ENCODE data around the gene VWCE. TPM values are rescaled to one million over a fixed set of nuclear protein-coding genes. Genes with fewer than 3 reads are reported as not detected.
A peak's percentile ranks its signal among the peaks of the same experiment; 100 is the strongest.
"Not testable (repeated sequence)": the region's sequence is repeated elsewhere in the genome, so short reads cannot be mapped to it uniquely, and the experiment has no call there.

Gene VWCE
- total RNA-seq, 1 donor from 2014 or later, result 1.0 TPM

- intact Hi-C loops (cut with DNase I), result no loop called here
- ATAC-seq, result no peak
- DNase-seq (ENCODE audit: missing footprints), result no peak
These were observed 26.4 kb downstream of the VWCE start for GRCh38 chr11:61268588-61269250.

DNA sequence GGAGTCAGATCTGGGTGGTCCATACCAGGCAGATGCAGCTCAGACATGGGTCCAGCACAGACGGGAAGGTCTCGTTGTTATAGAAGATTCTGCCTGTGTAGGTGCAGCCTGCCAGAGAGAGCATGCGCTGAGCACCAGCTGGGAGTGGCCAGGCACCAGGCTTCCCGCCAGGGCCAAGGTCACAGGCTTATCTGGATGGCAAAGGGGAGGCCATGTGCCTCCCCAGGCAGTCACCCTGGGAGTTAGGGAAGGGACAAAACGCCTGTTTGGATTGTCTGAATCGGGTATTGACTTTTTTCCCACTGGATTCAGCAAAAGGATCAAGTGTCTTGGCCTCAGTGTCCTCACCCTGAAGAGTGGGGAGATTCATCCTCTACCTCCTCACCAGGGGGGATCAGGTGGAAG lies 27.7 kb downstream of the VWCE start:
- intact Hi-C loops (cut with DNase I), result no loop called here
- DNase-seq (ENCODE audit: missing footprints) (no peak), ATAC-seq (no peak)

DNA sequence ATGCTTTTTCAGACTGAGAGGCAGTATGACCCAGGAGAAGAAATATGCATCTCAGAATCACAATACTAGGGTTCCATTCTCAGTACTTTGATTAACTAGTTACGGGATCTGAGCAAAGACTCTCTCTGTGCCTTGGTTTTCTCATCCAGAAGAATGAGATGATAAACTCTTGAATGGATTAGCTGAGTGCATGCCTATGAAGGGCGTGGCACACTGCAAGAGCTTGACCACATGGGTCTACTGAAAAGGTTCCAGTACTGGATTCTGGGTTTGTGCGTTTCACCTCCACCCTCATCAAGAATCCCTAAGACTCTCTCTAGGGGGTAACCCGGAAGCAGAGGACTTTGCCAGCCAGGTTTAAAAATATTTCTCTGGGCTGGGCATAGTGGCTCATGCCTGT lies 28.5 kb downstream of the VWCE start:
- intact Hi-C loops (cut with DNase I), result no loop called here
- ATAC-seq (no peak), DNase-seq (ENCODE audit: missing footprints) (no peak)

- DNase-seq (ENCODE audit: missing footprints) (no peak), ATAC-seq (no peak)
- intact Hi-C loops (cut with DNase I), result no loop called here
These were observed 29.8 kb downstream of the VWCE start for GRCh38 chr11:61265357-61265756.

- DNase-seq (ENCODE audit: missing footprints) (no peak), ATAC-seq (no peak)
- intact Hi-C loops (cut with DNase I), result no loop called here
These were observed 30.3 kb downstream of the VWCE start for GRCh38 chr11:61264795-61265194.

DNA sequence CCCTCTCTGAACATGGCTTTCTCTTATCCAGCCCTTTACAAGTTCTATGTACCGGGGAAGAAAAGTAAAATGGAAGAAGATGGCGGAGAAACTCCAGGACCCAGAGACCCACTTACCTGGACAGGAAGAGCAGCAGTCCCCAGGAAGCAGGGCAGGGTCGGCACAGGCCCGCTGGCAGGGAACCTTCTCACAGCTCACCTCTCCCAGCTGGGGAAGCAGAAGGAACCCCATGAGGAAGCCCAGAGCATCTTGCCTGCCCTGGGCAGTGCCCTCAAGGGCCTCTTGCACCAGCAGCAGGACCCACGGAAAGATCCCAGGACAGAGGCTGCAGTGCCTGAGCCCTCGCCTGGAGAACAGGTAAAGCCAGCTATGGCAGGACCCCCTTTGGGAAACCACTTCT lies 30.7 kb downstream of the VWCE start:
- DNase-seq (ENCODE audit: missing footprints) (no peak), ATAC-seq (no peak)
- intact Hi-C loops (cut with DNase I), result no loop called here

DNA sequence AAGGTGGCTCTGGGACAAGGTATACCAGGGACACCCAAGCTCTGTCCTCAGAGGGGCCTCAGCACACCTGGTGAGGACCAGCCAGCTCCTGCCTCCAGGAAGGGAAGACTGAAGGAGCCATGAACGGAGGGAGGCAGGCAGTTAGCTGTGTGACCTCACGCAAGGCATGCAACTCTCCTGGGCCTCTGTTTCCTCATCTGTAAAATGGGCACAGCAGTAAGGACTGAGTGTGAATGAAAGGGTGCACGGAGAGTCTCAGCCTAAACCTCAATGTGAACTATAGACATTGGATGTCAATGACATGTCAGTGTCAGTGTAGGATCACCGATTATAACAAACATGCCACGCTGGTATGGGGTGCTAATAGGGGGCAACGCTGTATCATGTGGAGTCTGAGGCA lies 35.8 kb downstream of the VWCE start:
- no peak for DNase-seq (ENCODE audit: missing footprints)
- ATAC-seq, result no peak
- intact Hi-C loops (cut with DNase I), result no loop called here

DNA sequence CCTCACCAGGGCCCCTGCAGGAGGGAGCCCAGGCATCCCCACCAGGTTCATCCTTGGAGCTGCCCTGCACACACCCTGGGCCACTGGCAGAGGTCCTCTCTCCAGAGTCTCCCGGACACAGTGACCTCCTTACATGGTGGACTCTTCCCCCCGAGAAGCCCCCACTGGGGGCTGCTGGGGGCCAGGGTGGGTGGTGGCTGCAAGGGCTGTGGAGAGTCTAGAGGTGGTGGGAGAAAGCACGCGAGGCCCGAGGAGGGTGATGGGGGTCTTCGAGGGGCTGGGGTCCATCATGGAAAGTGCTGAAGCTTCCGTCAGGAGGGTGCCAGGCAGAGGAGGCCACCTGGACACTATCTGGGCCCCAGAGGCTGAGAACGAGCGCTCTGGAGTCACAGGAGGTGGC lies 36.6 kb downstream of the VWCE start:
- intact Hi-C loops (cut with DNase I), result no loop called here
- DNase-seq (ENCODE audit: missing footprints), result no peak

GRCh38 chr11:61256710-61257482 lies 38.2 kb downstream of the VWCE start:
- intact Hi-C loops (cut with DNase I), result no loop called here
- ATAC-seq (no peak), DNase-seq (ENCODE audit: missing footprints) (no peak)

More for the DNA sequence above, 36.6 kb downstream of the VWCE start:
- no peak for ATAC-seq

DNA sequence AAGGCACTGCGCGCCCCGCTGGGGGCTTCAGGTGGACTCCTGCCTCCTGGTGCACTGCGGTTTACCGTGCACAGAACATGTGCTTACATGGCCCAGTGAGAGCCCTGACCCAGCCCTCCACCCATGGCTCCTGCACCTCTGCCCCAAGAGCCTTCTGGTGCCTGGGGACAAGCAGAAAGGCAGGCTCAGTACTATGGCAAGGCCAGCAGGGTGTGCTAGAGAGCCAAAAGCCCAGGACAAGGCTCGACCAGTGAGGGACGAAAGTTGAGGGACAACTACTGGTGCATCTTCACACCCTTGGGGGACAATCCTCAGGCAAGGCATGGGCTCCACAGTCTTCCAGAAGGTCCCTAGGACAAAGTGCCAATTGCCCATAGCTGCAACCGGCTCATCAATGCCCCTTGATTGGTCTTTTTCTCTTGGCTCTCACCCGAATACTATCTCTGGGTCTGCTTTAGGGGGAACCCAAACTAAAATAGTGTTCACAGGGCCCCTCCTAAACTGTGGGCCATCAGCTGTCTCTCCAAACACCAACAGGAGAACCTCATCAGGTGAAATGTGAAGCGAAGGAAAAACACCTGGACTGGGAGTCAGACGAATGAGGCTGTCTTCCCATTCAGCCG lies 40.6 kb downstream of the VWCE start:
- ATAC-seq (peak; percentile 32), DNase-seq (ENCODE audit: missing footprints) (peak; percentile 72)
- intact Hi-C loops (cut with DNase I), result no loop called here

GRCh38 chr11:61252332-61252731 lies 42.8 kb downstream of the VWCE start:
- DNase-seq (ENCODE audit: missing footprints); ATAC-seq; intact Hi-C loops (cut with DNase I): not testable (repeated sequence)

DNA sequence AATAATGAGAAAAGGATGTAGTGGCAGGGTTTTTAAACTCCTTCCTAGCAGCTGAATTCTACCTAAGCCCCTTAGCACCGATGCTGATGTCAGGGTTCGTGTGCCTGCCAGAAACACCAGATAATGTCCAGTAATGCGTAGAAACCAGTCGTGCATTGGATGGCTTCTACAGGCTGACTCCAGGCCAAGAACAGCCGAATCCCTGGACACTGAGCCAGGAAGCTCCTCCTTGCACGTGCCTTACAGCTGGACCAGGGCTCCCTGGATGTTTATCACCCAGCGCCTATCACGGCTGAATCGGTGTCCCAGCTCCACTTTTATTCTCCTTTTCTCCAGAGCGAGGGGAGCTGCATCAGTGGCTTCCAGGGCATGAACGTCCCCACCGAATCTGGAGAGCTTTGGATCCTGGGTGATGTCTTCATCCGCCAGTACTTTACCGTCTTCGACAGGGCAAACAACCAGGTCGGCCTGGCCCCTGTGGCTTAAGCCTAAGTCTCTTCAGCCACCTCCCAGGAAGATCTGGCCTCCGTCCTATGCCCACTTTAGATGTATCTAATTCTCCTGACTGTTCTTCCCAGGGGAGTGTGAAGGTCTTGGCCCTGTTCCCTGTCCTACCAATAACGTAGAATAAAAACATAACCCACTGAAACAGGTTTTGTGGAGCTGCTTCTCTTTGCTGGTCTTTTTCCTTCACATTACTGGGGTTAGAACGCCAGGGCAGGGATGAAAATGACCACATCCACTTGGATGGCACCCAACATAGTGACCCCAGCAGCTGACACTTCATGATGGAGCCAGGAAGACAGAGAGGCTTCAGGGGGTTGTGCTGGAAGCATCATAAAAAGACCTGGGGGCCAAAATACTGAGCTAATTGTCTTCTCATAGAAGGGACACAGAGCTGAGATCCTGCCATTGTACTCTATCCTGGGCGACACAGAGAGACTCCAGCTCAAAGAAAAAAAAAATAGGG lies 44.0 kb downstream of the VWCE start:
- intact Hi-C loops (cut with DNase I); DNase-seq (ENCODE audit: missing footprints): not testable (repeated sequence)
- peak; percentile 83 for ATAC-seq

- DNase-seq (ENCODE audit: missing footprints); intact Hi-C loops (cut with DNase I): not testable (repeated sequence)
- peak; percentile 9 for ATAC-seq
These were observed 45.9 kb downstream of the VWCE start for GRCh38 chr11:61249201-61249600.

- intact Hi-C loops (cut with DNase I); DNase-seq (ENCODE audit: missing footprints); ATAC-seq: not testable (repeated sequence)
These were observed 47.0 kb downstream of the VWCE start for GRCh38 chr11:61248071-61248470.

DNA sequence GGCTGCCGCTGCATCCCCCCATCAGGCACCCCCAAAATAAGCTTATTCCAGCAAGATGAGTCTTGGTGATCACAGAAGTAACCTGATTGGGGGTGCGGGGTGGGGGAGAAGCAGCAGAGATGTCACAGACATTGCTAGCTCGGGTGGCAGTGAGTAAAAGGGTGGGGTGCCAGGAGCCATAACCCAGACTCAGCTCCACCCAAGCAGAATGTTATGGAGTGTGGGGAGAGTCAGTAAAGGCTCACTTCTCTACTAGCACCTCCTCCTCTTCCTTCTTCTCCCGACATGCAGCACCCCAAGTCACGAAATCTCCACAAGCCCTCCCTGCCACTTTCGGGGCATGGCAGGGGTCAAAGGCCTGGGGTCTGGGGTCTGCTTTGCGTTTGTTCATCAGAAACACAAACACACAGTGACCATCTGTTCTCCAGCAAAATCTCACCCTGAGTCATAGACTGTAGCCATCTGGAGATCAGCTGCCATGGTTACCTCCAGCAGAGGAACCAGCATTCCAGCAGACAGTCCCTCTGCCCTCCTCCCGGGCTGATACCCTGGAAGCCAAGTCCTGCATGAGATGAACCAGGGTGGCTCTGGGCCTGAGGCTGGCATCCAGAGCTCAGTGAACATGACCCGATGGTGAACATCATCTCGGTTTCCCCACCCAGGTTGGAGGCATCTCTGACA lies 49.7 kb downstream of the VWCE start:
- ATAC-seq; intact Hi-C loops (cut with DNase I); DNase-seq (ENCODE audit: missing footprints): not testable (repeated sequence)

DNA sequence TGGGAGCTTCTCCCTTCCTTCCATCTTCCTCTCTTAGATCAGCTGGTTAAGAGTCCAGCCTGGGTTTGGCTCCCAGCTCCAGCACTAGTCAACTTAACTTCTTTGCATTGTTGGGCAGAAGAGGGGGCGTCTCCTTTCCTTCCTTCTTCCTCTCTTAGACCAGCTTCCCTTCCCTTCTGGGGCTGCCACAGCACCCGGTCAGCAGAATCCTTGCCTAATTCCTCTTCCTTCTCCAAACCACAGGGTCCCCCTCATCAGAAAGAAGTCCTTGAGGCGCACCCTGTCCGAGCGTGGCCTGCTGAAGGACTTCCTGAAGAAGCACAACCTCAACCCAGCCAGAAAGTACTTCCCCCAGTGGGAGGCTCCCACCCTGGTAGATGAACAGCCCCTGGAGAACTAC lies 53.6 kb downstream of the VWCE start:
- intact Hi-C loops (cut with DNase I); DNase-seq (ENCODE audit: missing footprints): not testable (repeated sequence)
- peak; percentile 73 for ATAC-seq

DNA sequence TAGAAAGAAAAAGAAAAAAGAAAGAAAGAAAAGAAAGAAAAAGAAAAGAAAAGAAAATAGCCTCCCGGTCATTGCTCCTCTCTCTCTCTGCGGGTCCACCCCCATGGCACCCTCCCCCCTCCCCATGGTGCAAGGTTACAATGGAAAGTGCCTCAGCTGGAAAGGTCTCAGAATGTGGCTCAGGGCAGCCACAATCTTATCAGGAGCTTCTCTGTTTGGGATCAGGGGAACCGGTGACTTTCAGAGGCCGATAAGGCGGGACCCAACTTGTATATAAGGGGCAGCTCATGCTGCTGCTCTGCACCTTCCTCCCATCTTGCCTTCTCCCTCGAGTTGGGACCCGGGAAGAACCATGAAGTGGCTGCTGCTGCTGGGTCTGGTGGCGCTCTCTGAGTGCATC lies 54.2 kb downstream of the VWCE start, which contains the start of gene PGA5:
TSS of gene PGA5 (plus strand) at position 301 of the 400 bp plus-strand sequence. CDS start at position 353, 52 bp downstream.
- intact Hi-C loops (cut with DNase I); ATAC-seq; DNase-seq (ENCODE audit: missing footprints): not testable (repeated sequence)

- DNase-seq (ENCODE audit: missing footprints); ATAC-seq; intact Hi-C loops (cut with DNase I): not testable (repeated sequence)
These were observed 54.8 kb downstream of the VWCE start for GRCh38 chr11:61240288-61240687.

All from Right ventricle myocardium inferior (tissue), 1 donor.